Aorta (tissue), 5 donors: ENCODE data around the gene MTCL3.

Experiments
- ATAC-seq: fragments of 200-7000 bp; cut with Tn5 transposase; one replicate; pipeline ENCODE4 v1.9.1; 2022; ENCODE audit warnings: moderate library complexity; ENCODE audit not compliant: low FRiP score
- DNase-seq, 2 donors: peaks; one replicate each; pipeline ENCODE4 v3.0.0-alpha.2; 2020
- H3K27ac ChIP-seq, 2 donors: one replicate each; pipeline ENCODE4 v1.5.1; 2013; ENCODE audit warnings: low read length in 2 of 2, mild to moderate bottlenecking in 2 of 2, moderate library complexity in 2 of 2, control low read depth in 1 of 2, inconsistent platforms in 1 of 2, low read depth in 1 of 2
- H3K27me3 ChIP-seq, 2 donors: one replicate each; pipeline ENCODE4 v1.6.1; 2013; ENCODE audit warnings: control low read depth in 1 of 2, low read length in 1 of 2, mild to moderate bottlenecking in 1 of 2, moderate library complexity in 1 of 2; ENCODE audit not compliant: insufficient read depth in 2 of 2, control insufficient read depth in 1 of 2
- H3K36me3 ChIP-seq, 2 donors: one replicate each; pipeline ENCODE4 v1.6.1; 2013; ENCODE audit warnings: control low read depth in 1 of 2, low read length in 1 of 2, mild to moderate bottlenecking in 1 of 2; ENCODE audit not compliant: insufficient read depth in 2 of 2, control insufficient read depth in 1 of 2
- H3K4me1 ChIP-seq, 2 donors: one replicate each; pipeline ENCODE4 v1.6.1; 2013; ENCODE audit warnings: low read length in 2 of 2, control low read depth in 1 of 2, mild to moderate bottlenecking in 1 of 2, moderate library complexity in 1 of 2; ENCODE audit not compliant: insufficient read depth in 2 of 2, control insufficient read depth in 1 of 2
- H3K4me3 ChIP-seq, 2 donors: one replicate each; pipeline ENCODE4 v1.5.1; 2013; ENCODE audit warnings: low read length in 2 of 2, control low read depth in 1 of 2, mild to moderate bottlenecking in 1 of 2
- H3K9me3 ChIP-seq: one replicate; pipeline ENCODE4 v1.6.1; 2013; ENCODE audit warnings: mild to moderate bottlenecking, low read length; ENCODE audit not compliant: control insufficient read depth
- WGBS, 2 donors: extraction: QIAGEN DNeasy Blood & Tissue Kit; methylation state at CpG; one replicate each; pipeline ENCODE4 v1.1.7; 2013; 5-methylcytosine and 5-hydroxymethylcytosine counted together
- intact Hi-C, 2 donors: fragments of 100-400 bp; cut with DNase I; formaldehyde crosslinking; loops; one replicate each; pipeline versions ENCODE4 v1.14.2 to v1.15.0; 2022
- donor health status: healthy with polysubstance abuse.
- donor health status: Bipolar disorder and iron deficiency.
- donor health status: DM: no; HTN: no; CAD: no.
- donor health status: DM: no; HTN: no; CAD: no.
- donor health status: DM: yes; HTN: yes; CAD: no.

MTCL3 gene

DNA sequence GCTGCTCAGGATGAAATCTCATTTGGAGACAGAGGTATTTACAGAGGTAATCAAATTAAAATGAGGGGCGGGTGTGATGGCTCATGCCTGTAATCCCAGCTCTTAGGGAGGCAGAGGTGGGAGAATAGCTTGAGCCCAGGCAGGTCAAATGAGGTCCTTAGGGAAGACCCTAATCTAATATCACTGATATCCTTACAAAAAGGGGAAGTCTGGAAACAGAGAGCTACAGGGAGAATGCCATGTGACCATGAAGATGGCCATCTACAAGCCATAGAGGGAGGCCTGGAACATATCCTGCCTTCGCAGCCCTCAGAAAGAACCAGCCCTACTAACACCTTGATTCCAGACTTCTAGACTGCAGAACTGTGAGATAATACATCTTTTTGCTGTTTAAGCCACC lies 8.3 kb downstream of the MTCL3 start:
- no peaks in the 10 kb centered on the region for H3K36me3 ChIP-seq
- no peaks in the 10 kb centered on the region for H3K27me3 ChIP-seq
- no peak for ATAC-seq
- H3K4me3 ChIP-seq = no peak overlapping the region
- no peak for DNase-seq
- H3K9me3 ChIP-seq = no peaks in the 10 kb centered on the region
- H3K4me1 ChIP-seq = no peaks in the 10 kb centered on the region
- no peak overlapping the region for H3K27ac ChIP-seq
- WGBS, 2 donors = 90 to 91% methylated on average over 2 of the region's 2 CpGs
- intact Hi-C loops = loop anchor here in 1 of 2 donors (10.0 kb wide), 1 partner anchor 166 kb away; the partner anchor contains the start of gene ECHDC1

DNA sequence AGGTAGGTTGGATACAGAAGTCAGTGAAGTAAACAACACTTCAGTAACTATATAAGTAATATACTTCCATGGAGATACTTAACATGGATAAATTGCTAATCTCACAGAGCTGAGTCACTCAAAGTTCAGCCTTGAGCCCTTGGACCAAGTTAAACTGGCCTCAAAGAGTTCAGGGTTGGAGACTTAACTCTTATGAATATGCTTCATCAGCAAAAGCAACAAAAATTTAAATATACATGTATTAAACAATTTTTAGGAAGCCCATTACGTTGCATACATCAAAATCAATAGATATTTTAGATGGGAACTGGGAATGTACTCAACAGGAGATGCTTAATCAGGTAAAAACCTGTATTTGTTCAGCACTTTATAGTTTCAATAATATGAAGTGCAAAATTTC lies 12.2 kb downstream of the MTCL3 start:
- Histone ChIP-seq H3K9me3 (no peaks in the 10 kb centered on the region), H3K27me3 (no peaks in the 10 kb centered on the region), H3K4me3 (no peak overlapping the region), H3K4me1 (no peaks in the 10 kb centered on the region), H3K27ac (no peak overlapping the region), H3K36me3 (no peaks in the 10 kb centered on the region)
- DNase-seq (no peak), ATAC-seq (no peak)
- intact Hi-C loops = no loop called here
- WGBS, 2 donors = 82 to 90% methylated on average over 1 of the region's 1 CpG

DNA sequence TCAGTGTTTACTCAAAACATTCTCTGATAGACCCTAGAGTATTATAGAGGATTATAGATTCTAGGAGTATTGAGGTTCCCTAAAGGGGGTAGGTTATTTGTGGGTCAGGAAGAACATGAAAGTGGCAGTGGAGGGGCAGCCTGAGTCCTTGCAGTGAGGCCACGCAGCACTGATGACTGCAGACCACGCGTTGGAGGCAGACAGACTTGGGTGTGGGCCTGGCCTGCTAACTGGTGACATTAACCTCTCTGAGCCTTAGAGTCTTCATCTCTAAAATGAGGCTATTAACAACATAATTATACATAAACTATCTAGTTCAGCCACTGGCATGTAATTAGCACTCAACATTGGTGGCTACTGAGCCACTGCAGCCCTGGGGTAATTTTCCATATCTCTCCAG lies 16.1 kb downstream of the MTCL3 start:
- ATAC-seq = no peak
- no peaks in the 10 kb centered on the region for H3K9me3 ChIP-seq
- WGBS, 2 donors = 90 to 93% methylated on average over 3 of the region's 3 CpGs

DNA sequence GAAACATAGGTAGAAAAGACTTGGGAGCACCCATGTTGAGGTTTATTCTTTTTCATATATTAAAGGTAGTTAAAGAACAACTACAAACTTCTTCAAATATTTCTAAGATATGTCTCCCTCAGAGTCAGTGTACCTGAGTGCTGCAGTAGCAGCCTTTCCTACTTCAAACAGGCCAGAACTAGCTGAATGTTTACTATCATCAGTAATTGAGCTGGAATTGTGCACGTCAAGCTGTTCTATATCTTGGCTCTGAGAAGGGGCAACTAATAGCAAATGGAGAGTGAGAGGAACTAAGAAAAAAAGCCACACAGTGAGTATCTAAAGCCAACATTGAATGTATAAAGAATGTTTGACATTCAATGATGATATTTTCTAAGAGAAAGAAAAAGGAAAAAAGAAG lies 21.7 kb downstream of the MTCL3 start:
- intact Hi-C loops = no loop called here
- DNase-seq (no peak), ATAC-seq (no peak)
- Histone ChIP-seq H3K36me3 (no peaks in the 10 kb centered on the region), H3K27me3 (no peaks in the 10 kb centered on the region), H3K4me1 (no peaks in the 10 kb centered on the region), H3K27ac (no peak overlapping the region), H3K9me3 (no peaks in the 10 kb centered on the region), H3K4me3 (no peak overlapping the region)
- 55 to 68% methylated on average over 1 of the region's 1 CpG for WGBS, 2 donors

More for the DNA sequence above, 16.1 kb downstream of the MTCL3 start:
- Histone ChIP-seq H3K4me3 (no peak overlapping the region), H3K36me3 (no peaks in the 10 kb centered on the region), H3K27ac (no peak overlapping the region), H3K27me3 (no peaks in the 10 kb centered on the region), H3K4me1 (no peaks in the 10 kb centered on the region)
- DNase-seq = no peak
- intact Hi-C loops = no loop called here

DNA sequence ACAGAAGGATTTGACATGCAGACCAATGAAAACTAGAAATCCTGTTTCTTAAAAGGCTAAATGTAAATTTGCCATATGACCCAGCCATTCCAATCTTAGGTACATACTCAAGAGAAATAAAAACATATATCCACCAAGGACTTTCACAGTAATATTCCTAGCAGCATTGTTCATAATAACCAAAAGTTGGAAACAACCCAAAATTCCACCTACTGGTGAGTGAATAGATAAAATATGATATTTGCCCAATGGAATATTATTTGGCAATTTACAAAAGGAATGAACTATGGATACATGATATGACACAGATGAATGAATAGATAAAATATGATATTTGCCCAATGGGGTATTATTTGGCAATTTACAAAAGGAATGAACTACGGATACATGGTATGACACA lies 22.7 kb downstream of the MTCL3 start:
- WGBS, 2 donors = 79 to 85% methylated on average over 1 of the region's 1 CpG
- no peaks in the 10 kb centered on the region for H3K4me1 ChIP-seq
- H3K27ac ChIP-seq = no peak overlapping the region
- DNase-seq (no peak), ATAC-seq (no peak)
- intact Hi-C loops = no loop called here
- no peaks in the 10 kb centered on the region for H3K36me3 ChIP-seq
- H3K27me3 ChIP-seq = no peaks in the 10 kb centered on the region
- H3K4me3 ChIP-seq = no peak overlapping the region
- H3K9me3 ChIP-seq = no peaks in the 10 kb centered on the region

DNA sequence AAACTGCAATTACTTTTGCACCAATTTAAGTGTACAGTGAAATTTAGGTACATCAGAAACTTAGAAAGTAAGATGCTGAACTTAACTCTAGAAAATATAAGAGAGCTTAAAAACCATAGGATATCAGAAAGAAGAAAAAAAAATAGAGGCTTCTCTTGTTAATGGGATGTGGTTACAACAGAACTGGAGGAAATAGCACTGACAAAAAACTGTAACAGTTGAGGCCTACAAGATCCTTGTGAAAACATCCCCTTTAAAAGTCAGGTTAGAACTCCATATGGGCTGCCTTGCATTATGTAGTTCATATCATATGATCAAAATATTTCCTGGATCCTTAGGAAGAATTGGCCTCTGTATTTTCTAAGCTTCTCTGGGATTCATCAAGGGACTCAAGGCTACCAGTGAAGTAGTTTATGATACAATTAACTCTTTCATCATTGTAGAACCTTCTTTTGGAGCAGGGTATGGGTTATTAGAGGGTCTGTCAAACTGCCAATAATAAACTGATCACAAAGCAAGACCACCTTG lies 24.8 kb downstream of the MTCL3 start:
- Histone ChIP-seq H3K27me3 (no peaks in the 10 kb centered on the region), H3K27ac (no peak overlapping the region), H3K4me3 (no peak overlapping the region), H3K9me3 (no peaks in the 10 kb centered on the region), H3K4me1 (no peaks in the 10 kb centered on the region), H3K36me3 (no peaks in the 10 kb centered on the region)
- intact Hi-C loops = no loop called here
- no peak for DNase-seq
- no peak for ATAC-seq

DNA sequence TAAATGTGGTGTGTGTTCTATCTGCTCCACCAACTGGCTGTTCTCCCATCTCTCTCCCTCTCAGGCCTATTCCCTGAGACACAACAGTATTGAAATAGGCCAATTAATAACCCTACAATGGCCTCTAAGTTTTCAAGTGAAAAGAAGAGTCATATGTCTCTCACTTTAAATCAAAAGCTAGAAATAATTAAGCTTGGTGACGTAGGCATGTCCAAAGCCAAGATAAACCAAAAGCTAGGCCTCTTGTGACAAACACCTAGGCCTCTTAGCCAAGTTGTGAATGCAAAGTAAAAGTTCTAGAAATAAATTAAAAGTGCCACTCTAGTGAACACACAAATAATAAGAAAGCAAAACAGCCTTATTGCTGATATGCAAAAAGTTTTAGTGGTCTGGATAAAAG lies 29.9 kb downstream of the MTCL3 start:
- H3K4me1 ChIP-seq = no peaks in the 10 kb centered on the region
- no peaks in the 10 kb centered on the region for H3K9me3 ChIP-seq
- no peaks in the 10 kb centered on the region for H3K36me3 ChIP-seq
- no peaks in the 10 kb centered on the region for H3K27me3 ChIP-seq
- no peak overlapping the region for H3K27ac ChIP-seq
- 73 to 74% methylated on average over 1 of the region's 1 CpG for WGBS, 2 donors
- ATAC-seq (no peak), DNase-seq (no peak)
- H3K4me3 ChIP-seq = no peak overlapping the region
- intact Hi-C loops = no loop called here

DNA sequence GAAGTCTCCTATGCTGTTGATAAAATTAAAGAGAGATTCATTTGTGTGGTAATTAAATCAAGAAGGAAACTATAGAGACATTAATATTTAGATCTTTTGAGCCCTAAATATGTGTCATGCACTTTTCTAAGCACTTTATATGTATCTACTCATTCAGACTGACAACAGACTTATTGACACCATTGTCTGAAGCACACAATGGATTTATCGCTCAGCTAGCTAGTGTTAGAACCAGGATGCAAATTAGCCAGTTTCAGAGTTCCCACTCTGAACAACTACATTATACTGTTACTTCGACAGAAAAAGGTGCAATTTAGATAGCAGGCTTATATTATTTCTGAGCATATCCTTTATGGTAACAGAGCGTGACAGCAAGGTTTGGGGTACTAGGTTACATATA lies 32.2 kb downstream of the MTCL3 start:
- ATAC-seq (no peak), DNase-seq (no peak)
- WGBS, 2 donors = 93 to 95% methylated on average over 3 of the region's 3 CpGs
- Histone ChIP-seq H3K4me1 (no peaks in the 10 kb centered on the region), H3K27ac (no peak overlapping the region), H3K36me3 (no peaks in the 10 kb centered on the region), H3K4me3 (no peak overlapping the region), H3K9me3 (no peaks in the 10 kb centered on the region), H3K27me3 (no peaks in the 10 kb centered on the region)
- intact Hi-C loops = no loop called here

DNA sequence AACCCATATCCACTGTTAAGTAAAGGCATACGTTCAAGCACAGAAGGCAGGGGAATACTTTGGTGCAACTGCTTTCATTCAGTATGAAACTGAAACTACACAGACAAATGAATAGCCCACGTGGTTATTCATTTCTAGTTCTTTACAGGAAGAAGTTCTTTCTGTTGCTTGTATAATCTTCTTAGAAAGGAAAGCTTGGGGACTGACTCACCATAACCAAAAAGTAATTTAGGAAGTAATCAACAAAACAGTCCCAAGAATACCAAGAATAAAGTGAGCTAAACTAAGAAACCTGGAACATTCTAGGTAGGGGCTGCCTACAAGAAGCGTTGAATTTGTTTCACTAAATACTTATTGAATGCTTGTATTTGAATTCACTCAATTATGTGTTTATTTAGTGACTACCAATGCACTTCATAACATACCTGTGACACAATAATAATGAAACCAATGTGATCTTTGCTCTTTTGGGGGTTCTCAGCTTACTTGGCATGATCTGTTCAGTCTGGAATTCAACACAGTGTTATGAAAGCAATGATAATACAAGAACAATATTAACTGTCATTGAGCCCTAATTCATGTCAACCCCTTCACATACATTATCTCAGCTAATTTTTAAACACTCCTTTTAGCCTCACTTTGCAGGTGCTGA lies 34.8 kb downstream of the MTCL3 start:
- Histone ChIP-seq H3K27me3 (no peaks in the 10 kb centered on the region), H3K4me3 (no peak overlapping the region), H3K4me1 (no peaks in the 10 kb centered on the region), H3K9me3 (no peaks in the 10 kb centered on the region), H3K36me3 (no peaks in the 10 kb centered on the region), H3K27ac (no peak overlapping the region)
- DNase-seq (no peak), ATAC-seq (no peak)
- intact Hi-C loops = no loop called here
- WGBS, 2 donors = 40 to 47% methylated on average over 3 of the region's 3 CpGs
